NCI-H2171 treated with DMSO at 0.1 percent for 48 hours (cell line): ENCODE measurements around the gene TM4SF4.

Experiments
- DNase-seq: peaks from one replicate; lab custom pipeline; 2025; lab: John Stamatoyannopoulos, UW

TM4SF4 gene

GRCh38 chr3:149512073-149512782 lies 37.7 kb downstream of the TM4SF4 start:
- DNase-seq: peak; percentile 24

GRCh38 chr3:149514471-149514870 lies 40.0 kb downstream of the TM4SF4 start:
- DNase-seq: no peak

GRCh38 chr3:149515249-149515648 lies 40.8 kb downstream of the TM4SF4 start:
- DNase-seq: no peak

GRCh38 chr3:149516920-149517319 lies 42.4 kb downstream of the TM4SF4 start:
- DNase-seq: no peak

GRCh38 chr3:149519912-149520311 lies 45.4 kb downstream of the TM4SF4 start:
- no peak for DNase-seq

GRCh38 chr3:149523512-149524299 lies 49.2 kb downstream of the TM4SF4 start:
- DNase-seq: no peak

- DNase-seq: no peak
Measured at GRCh38 chr3:149527531-149528339, 53.2 kb downstream of the TM4SF4 start.

- no peak for DNase-seq
Measured at GRCh38 chr3:149528340-149528650, 53.8 kb downstream of the TM4SF4 start.

- DNase-seq: no peak
Measured at GRCh38 chr3:149529099-149529498, 54.6 kb downstream of the TM4SF4 start.

- no peak for DNase-seq
Measured at GRCh38 chr3:149532489-149533180, 58.1 kb downstream of the TM4SF4 start.

GRCh38 chr3:149534082-149534481 lies 59.6 kb downstream of the TM4SF4 start:
- DNase-seq: no peak

GRCh38 chr3:149534671-149535332 lies 60.3 kb downstream of the TM4SF4 start:
- DNase-seq: no peak

GRCh38 chr3:149535333-149535685 lies 60.8 kb downstream of the TM4SF4 start:
- no peak for DNase-seq

GRCh38 chr3:149536429-149536828 lies 61.9 kb downstream of the TM4SF4 start:
- DNase-seq: no peak

- DNase-seq: no peak
Measured at GRCh38 chr3:149538371-149538770, 63.9 kb downstream of the TM4SF4 start.

- no peak for DNase-seq
Measured at GRCh38 chr3:149541091-149541491, 66.6 kb downstream of the TM4SF4 start.

GRCh38 chr3:149542375-149543312 lies 68.1 kb downstream of the TM4SF4 start:
- DNase-seq: no peak

- no peak for DNase-seq
Measured at GRCh38 chr3:149545049-149545448, 70.6 kb downstream of the TM4SF4 start.

- no peak for DNase-seq
Measured at GRCh38 chr3:149547413-149547812, 72.9 kb downstream of the TM4SF4 start.

- DNase-seq: no peak
Measured at GRCh38 chr3:149547954-149548668, 73.6 kb downstream of the TM4SF4 start.
